ENCODE results near the gene POLR3E.
"Not testable (repeated sequence)": the region's sequence is repeated elsewhere in the genome, so short reads cannot be mapped to it uniquely, and the experiment has no call there.

The POLR3E gene

GRCh38 chr16:22292320-22292719 is 4.9 kb upstream of the POLR3E start:
- no peak for DNase-seq (ENCODE audit: low spot score)

GRCh38 chr16:22293137-22294106 is 3.8 kb upstream of the POLR3E start:
- DNase-seq (ENCODE audit: low spot score), result no peak

- peak; percentile 59 for DNase-seq (ENCODE audit: low spot score)
Measured at GRCh38 chr16:22296225-22297113, 740 bp upstream of the POLR3E start.

- peak; percentile 74 for DNase-seq (ENCODE audit: low spot score)
Measured at GRCh38 chr16:22297871-22298733, 893 bp downstream of the POLR3E start.

GRCh38 chr16:22299036-22299435 is 1.8 kb downstream of the POLR3E start:
- no peak for DNase-seq (ENCODE audit: low spot score)

GRCh38 chr16:22300427-22301071 is 3.3 kb downstream of the POLR3E start:
- peak; percentile 84 for DNase-seq (ENCODE audit: low spot score)

GRCh38 chr16:22301423-22301822 is 4.2 kb downstream of the POLR3E start:
- not testable (repeated sequence) for DNase-seq (ENCODE audit: low spot score)

GRCh38 chr16:22302776-22303363 is 5.7 kb downstream of the POLR3E start:
- DNase-seq (ENCODE audit: low spot score), result no peak

GRCh38 chr16:22304411-22304810 is 7.2 kb downstream of the POLR3E start:
- no peak for DNase-seq (ENCODE audit: low spot score)

- DNase-seq (ENCODE audit: low spot score), result no peak
Measured at GRCh38 chr16:22306788-22307187, 9.6 kb downstream of the POLR3E start.

GRCh38 chr16:22307838-22308237 is 10.6 kb downstream of the POLR3E start:
- no peak for DNase-seq (ENCODE audit: low spot score)

GRCh38 chr16:22308824-22309520 is 11.8 kb downstream of the POLR3E start:
- DNase-seq (ENCODE audit: low spot score), result no peak

GRCh38 chr16:22311520-22311919 is 14.3 kb downstream of the POLR3E start:
- no peak for DNase-seq (ENCODE audit: low spot score)

GRCh38 chr16:22312897-22313781 is 15.9 kb downstream of the POLR3E start:
- no peak for DNase-seq (ENCODE audit: low spot score)

GRCh38 chr16:22313876-22314470 is 16.8 kb downstream of the POLR3E start:
- no peak for DNase-seq (ENCODE audit: low spot score)

- no peak for DNase-seq (ENCODE audit: low spot score)
Measured at GRCh38 chr16:22314661-22315626, 17.7 kb downstream of the POLR3E start.

GRCh38 chr16:22315979-22316378 is 18.8 kb downstream of the POLR3E start:
- no peak for DNase-seq (ENCODE audit: low spot score)

GRCh38 chr16:22316411-22316811 is 19.2 kb downstream of the POLR3E start:
- no peak for DNase-seq (ENCODE audit: low spot score)

Measured in HuH-7 (cell line).